Measurements from ENCODE around the gene BNIP2. TPM values are rescaled to one million over a fixed set of nuclear protein-coding genes. Genes with fewer than 3 reads are reported as not detected.

Gene BNIP2
- total and polyA plus RNA-seq, 11 donors: 36.8 to 103 (median 78.6) TPM

DNA sequence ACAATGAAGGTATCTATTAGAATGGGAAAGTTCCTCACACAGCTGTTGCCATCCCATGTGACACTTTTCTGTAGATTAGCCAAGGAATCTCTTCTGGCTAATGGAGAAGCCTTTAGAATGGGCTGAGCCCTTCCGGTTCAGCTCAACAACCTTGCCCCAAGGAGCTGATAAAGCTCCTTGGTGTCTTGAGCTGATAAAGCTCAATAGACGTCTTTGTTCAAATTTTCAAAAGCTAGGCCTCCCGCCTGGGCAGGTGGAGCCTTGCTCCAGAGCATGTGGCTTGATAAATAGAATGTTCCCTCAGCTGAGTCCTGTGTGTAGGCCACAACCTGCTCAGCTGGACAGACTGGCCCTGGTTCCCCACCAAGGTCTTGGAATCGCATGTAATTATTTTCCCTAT lies 7.2 kb upstream of the BNIP2 start:
- no peaks in the 10 kb centered on the region for H3K36me3 ChIP-seq
- H3K27me3 ChIP-seq: peaks cover 0 to 12% (median 0%) of the 10 kb centered on the region in 9 donors
- H3K9me3 ChIP-seq: no peaks in the 10 kb centered on the region
- DNase-seq (no peak), ATAC-seq (no peak)
- no peak overlapping the region for H3K4me3 ChIP-seq
- WGBS, 4 donors: 75 to 81% (median 78%) methylated on average over 4 of the region's 4 CpGs
- no peak overlapping the region for H3K27ac ChIP-seq
- no peaks in the 10 kb centered on the region for H3K4me1 ChIP-seq
- TF ChIP-seq CTCF (IDR thresholded peaks at IDR 0.05) (no peak), POLR2A (IDR thresholded peaks at IDR 0.05) (no peak)
- intact Hi-C loops (cut with DNase I): loop anchor here in 3 of 10 donors (10.0 kb wide), 1 partner anchor 628 kb away; no protein-coding TSS in a partner anchor

- WGBS, 4 donors: 94 to 97% (median 97%) methylated on average over 1 of the region's 1 CpG
- no peak overlapping the region for H3K4me3 ChIP-seq
- DNase-seq (no peak), ATAC-seq (no peak)
- no peaks in the 10 kb centered on the region for H3K36me3 ChIP-seq
- TF ChIP-seq CTCF (IDR thresholded peaks at IDR 0.05) (no peak), POLR2A (IDR thresholded peaks at IDR 0.05) (no peak)
- intact Hi-C loops (cut with DNase I): loop anchor here in 4 of 10 donors (5.0 to 10.0 kb wide), 2 partner anchors 630 to 633 kb away; no protein-coding TSS in a partner anchor
- peaks cover 0 to 4% (median 0%) of the 10 kb centered on the region in 9 donors for H3K27me3 ChIP-seq
- no peak overlapping the region for H3K27ac ChIP-seq
- H3K4me1 ChIP-seq: peaks cover 0 to 7% (median 0%) of the 10 kb centered on the region in 12 donors
- H3K9me3 ChIP-seq: no peaks in the 10 kb centered on the region
Observed at GRCh38 chr15:59694779-59695178, 5.7 kb upstream of the BNIP2 start.

- ATAC-seq: no peak
- peaks cover 0 to 8% (median 0%) of the 10 kb centered on the region in 9 donors for H3K36me3 ChIP-seq
- intact Hi-C loops (cut with DNase I): loop anchor here in 5 of 10 donors (2.0 to 10.0 kb wide), 3 partner anchors 634 to 636 kb away; no protein-coding TSS in a partner anchor
- no peaks in the 10 kb centered on the region for H3K9me3 ChIP-seq
- no peak overlapping the region for H3K27ac ChIP-seq
- no peak for TF ChIP-seq POLR2A (IDR thresholded peaks at IDR 0.05)
- peak; percentile 39 to 76 (median 59) for TF ChIP-seq CTCF (IDR thresholded peaks at IDR 0.05)
- DNase-seq: peak in 2 of 5 donors; percentile 29 to 40
- WGBS, 4 donors: 56 to 69% (median 63%) methylated on average over 1 of the region's 1 CpG
- H3K4me3 ChIP-seq: no peak overlapping the region
- H3K4me1 ChIP-seq: peaks cover 0 to 26% (median 19%) of the 10 kb centered on the region in 12 donors
- no peaks in the 10 kb centered on the region for H3K27me3 ChIP-seq
Observed at GRCh38 chr15:59691194-59691805, 2.2 kb upstream of the BNIP2 start.

- Histone ChIP-seq H3K36me3 (peaks cover 0 to 13% (median 0%) of the 10 kb centered on the region in 9 donors), H3K27me3 (no peaks in the 10 kb centered on the region), H3K27ac (peak overlapping the region; percentile 36 to 100 (median 98)), H3K4me3 (peak overlapping the region; percentile 63 to 99 (median 90)), H3K4me1 (peaks cover 0 to 42% (median 33%) of the 10 kb centered on the region in 12 donors), H3K9me3 (no peaks in the 10 kb centered on the region)
- ATAC-seq (peak; percentile 51 to 74 (median 70)), DNase-seq (peak; percentile 76 to 91 (median 88))
- intact Hi-C loops (cut with DNase I): loop anchor here in 6 of 10 donors (2.0 to 10.0 kb wide), 4 partner anchors 33 to 638 kb away; partner anchors contain the start of gene GTF2A2 (in 1 of the 6)
- TF ChIP-seq CTCF (IDR thresholded peaks at IDR 0.05): no peak
- no peak for TF ChIP-seq POLR2A (IDR thresholded peaks at IDR 0.05)
- 3 to 4% (median 3%) methylated on average over 25 of the region's 25 CpGs for WGBS, 4 donors
Observed at GRCh38 chr15:59689626-59690236, 611 bp upstream of the BNIP2 start.
